Measurements from ENCODE around the gene GPC6. TPM values are rescaled to one million over a fixed set of nuclear protein-coding genes. Genes with fewer than 3 reads are reported as not detected.

GPC6 gene
- total RNA-seq, 1 donor from 2014 or later = 63.0 TPM

DNA sequence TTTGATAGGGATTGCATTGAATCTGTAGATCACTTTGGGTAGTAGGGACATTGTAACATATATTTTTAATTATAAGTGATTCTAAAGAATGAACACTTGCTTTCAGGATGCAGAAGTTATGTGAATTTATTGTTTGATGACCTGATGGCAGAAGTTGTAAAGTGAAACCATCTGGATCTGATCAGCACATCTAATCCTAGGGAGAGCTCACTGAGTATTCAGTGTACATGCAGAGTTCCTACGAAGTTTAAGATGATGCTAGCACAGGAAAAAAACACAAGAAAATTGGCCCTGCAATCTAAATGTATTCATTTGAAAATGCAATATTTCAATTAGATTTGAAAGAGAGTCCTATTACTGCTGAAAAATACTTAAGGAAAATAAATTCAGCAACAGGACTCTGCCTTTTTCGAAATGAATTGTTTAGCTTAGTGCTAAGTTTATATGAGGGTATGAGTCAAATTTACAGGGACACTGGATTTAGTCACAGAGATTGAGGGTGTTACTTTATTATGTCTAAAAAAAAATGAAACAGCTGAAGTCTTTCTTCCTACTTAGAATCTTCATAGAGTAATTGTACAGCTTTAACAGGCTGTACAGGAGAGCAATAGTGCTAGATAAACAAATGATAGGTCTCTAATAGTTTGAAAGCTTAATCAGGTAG, 867.2 kb downstream of the GPC6 start:
- H3K4me3 Mint-ChIP-seq (ENCODE audit: unreplicated experiment) = no peak overlapping the region

DNA sequence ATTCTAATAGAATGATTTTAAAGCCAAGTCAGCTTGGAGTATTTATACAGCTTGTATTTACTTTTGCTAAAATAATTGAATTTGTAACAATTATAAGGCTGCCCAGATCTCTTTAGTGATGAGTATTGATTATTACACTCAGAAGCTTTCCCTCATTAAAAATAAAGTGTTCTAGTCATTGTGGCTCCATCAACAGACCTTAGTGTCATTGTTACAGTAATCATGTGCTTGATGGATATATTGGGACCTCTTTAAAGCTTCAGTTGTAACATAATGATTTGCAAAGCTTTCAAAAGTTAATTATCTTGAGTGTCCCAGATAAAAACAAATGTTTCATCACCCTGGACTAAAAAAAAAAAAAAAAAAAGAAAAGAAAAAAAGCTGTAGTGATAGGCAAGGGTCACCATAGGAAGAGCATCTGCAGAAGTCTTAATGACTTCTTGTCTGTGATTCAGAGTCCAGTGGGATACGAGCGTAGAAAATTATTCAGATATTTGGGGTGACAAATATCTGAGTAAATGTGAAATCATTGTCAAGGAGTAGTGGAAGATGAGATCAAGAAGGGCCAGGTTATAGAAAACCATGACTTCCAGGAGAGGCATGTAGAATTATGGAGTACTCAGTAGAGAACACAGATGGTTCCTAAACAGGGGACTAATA, 883.2 kb downstream of the GPC6 start:
- DNase-seq (ENCODE audit: low read depth) (no peak), FAIRE-seq (no peak)
- H3K4me1 ChIP-seq (ENCODE audit: insufficient read depth, low read length) = peaks cover 15% of the 10 kb centered on the region
- H3K4me3 Mint-ChIP-seq (ENCODE audit: unreplicated experiment) = no peak overlapping the region
- no peaks in the 10 kb centered on the region for H3K27me3 ChIP-seq (ENCODE audit: insufficient read depth, low read length)
- H3K9me3 Mint-ChIP-seq (ENCODE audit: unreplicated experiment) = peaks cover 3% of the 10 kb centered on the region
- H4K20me1 ChIP-seq (ENCODE audit: insufficient read depth, low read length) = no peaks in the 10 kb centered on the region
- H3K4me1 Mint-ChIP-seq (ENCODE audit: low read depth, unreplicated experiment) = peaks cover 18% of the 10 kb centered on the region
- peaks cover 3% of the 10 kb centered on the region for H3K36me3 Mint-ChIP-seq (ENCODE audit: low read depth, unreplicated experiment)
- no peak overlapping the region for H3K9ac ChIP-seq (ENCODE audit: low read length)
- no peaks in the 10 kb centered on the region for H3K36me3 ChIP-seq (ENCODE audit: insufficient read depth, low read length)
- no peak overlapping the region for H3K4me3 ChIP-seq (ENCODE audit: insufficient read depth, low read depth, low read length)
- no peaks in the 10 kb centered on the region for H3K9me3 ChIP-seq (ENCODE audit: insufficient read depth, low read depth, low read length)
- no peak for TF ChIP-seq EZH2 (IDR thresholded peaks at IDR 0.05; ENCODE audit: insufficient read depth, low read length)
- TF ChIP-seq, protein P1, sequence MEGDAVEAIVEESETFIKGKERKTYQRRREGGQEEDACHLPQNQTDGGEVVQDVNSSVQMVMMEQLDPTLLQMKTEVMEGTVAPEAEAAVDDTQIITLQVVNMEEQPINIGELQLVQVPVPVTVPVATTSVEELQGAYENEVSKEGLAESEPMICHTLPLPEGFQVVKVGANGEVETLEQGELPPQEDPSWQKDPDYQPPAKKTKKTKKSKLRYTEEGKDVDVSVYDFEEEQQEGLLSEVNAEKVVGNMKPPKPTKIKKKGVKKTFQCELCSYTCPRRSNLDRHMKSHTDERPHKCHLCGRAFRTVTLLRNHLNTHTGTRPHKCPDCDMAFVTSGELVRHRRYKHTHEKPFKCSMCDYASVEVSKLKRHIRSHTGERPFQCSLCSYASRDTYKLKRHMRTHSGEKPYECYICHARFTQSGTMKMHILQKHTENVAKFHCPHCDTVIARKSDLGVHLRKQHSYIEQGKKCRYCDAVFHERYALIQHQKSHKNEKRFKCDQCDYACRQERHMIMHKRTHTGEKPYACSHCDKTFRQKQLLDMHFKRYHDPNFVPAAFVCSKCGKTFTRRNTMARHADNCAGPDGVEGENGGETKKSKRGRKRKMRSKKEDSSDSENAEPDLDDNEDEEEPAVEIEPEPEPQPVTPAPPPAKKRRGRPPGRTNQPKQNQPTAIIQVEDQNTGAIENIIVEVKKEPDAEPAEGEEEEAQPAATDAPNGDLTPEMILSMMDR (IDR thresholded peaks at IDR 0.05; ENCODE audit: insufficient read depth, low read depth, low read length) = no peak
- H3K27ac ChIP-seq (ENCODE audit: low read depth, low read length) = no peak overlapping the region
- H3K79me2 ChIP-seq (ENCODE audit: insufficient read depth, low read length) = no peaks in the 10 kb centered on the region
- no peaks in the 10 kb centered on the region for H3K27me3 Mint-ChIP-seq (ENCODE audit: low read depth, unreplicated experiment)
- H3K4me2 ChIP-seq (ENCODE audit: low read length) = peak overlapping the region; percentile 1
- no peak overlapping the region for H2AFZ ChIP-seq (ENCODE audit: low read depth, low read length)
- no peak overlapping the region for H3K27ac Mint-ChIP-seq (ENCODE audit: unreplicated experiment)

More for the DNA sequence above, 867.2 kb downstream of the GPC6 start:
- Mint-ChIP-seq H3K36me3 (ENCODE audit: low read depth, unreplicated experiment) (peaks cover 4% of the 10 kb centered on the region), H3K27me3 (ENCODE audit: low read depth, unreplicated experiment) (no peaks in the 10 kb centered on the region), H3K27ac (ENCODE audit: unreplicated experiment) (no peak overlapping the region), H3K4me1 (ENCODE audit: low read depth, unreplicated experiment) (peaks cover 3% of the 10 kb centered on the region), H3K9me3 (ENCODE audit: unreplicated experiment) (peaks cover 5% of the 10 kb centered on the region)
- no peak overlapping the region for H3K27ac ChIP-seq (ENCODE audit: low read depth, low read length)
- H3K4me1 ChIP-seq (ENCODE audit: insufficient read depth, low read length) = no peaks in the 10 kb centered on the region
- H3K9me3 ChIP-seq (ENCODE audit: insufficient read depth, low read depth, low read length) = no peaks in the 10 kb centered on the region
- FAIRE-seq = no peak
- no peak for DNase-seq (ENCODE audit: low read depth)
- H4K20me1 ChIP-seq (ENCODE audit: insufficient read depth, low read length) = no peaks in the 10 kb centered on the region
- H2AFZ ChIP-seq (ENCODE audit: low read depth, low read length) = no peak overlapping the region
- no peak overlapping the region for H3K9ac ChIP-seq (ENCODE audit: low read length)
- no peaks in the 10 kb centered on the region for H3K79me2 ChIP-seq (ENCODE audit: insufficient read depth, low read length)
- H3K27me3 ChIP-seq (ENCODE audit: insufficient read depth, low read length) = no peaks in the 10 kb centered on the region
- H3K4me2 ChIP-seq (ENCODE audit: low read length) = no peak overlapping the region
- H3K36me3 ChIP-seq (ENCODE audit: insufficient read depth, low read length) = no peaks in the 10 kb centered on the region
- no peak for TF ChIP-seq EZH2 (IDR thresholded peaks at IDR 0.05; ENCODE audit: insufficient read depth, low read length)
- TF ChIP-seq, protein P1 (IDR thresholded peaks at IDR 0.05; ENCODE audit: insufficient read depth, low read depth, low read length) = no peak
- H3K4me3 ChIP-seq (ENCODE audit: insufficient read depth, low read depth, low read length) = no peak overlapping the region

DNA sequence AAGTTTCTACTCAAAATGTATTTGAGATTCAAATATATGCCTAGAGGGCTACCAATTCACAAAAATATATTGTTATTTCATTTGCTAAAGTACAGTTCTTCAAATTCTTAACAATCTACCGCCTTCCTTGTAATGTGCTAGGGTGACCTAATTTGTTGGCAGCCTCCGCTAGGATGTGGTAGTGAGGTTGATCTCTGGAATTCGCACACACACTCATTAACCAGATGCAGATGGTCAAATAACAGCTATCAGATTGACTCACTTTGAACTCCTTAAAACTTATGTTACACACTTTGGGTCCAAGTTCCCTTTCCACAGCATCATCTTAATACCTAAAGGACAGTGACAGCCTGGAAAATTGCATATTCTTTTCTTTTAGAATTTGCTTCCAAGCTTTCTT, 885.6 kb downstream of the GPC6 start:
- no peaks in the 10 kb centered on the region for H3K9me3 Mint-ChIP-seq (ENCODE audit: unreplicated experiment)
- no peaks in the 10 kb centered on the region for H3K27me3 Mint-ChIP-seq (ENCODE audit: low read depth, unreplicated experiment)
- H3K4me1 Mint-ChIP-seq (ENCODE audit: low read depth, unreplicated experiment) = peaks cover 18% of the 10 kb centered on the region
- TF ChIP-seq EZH2 (IDR thresholded peaks at IDR 0.05; ENCODE audit: insufficient read depth, low read length) = no peak
- TF ChIP-seq, protein P1 (IDR thresholded peaks at IDR 0.05; ENCODE audit: insufficient read depth, low read depth, low read length) = no peak
- no peaks in the 10 kb centered on the region for H3K36me3 ChIP-seq (ENCODE audit: insufficient read depth, low read length)
- H3K4me3 ChIP-seq (ENCODE audit: insufficient read depth, low read depth, low read length) = no peak overlapping the region
- H4K20me1 ChIP-seq (ENCODE audit: insufficient read depth, low read length) = no peaks in the 10 kb centered on the region
- H3K4me3 Mint-ChIP-seq (ENCODE audit: unreplicated experiment) = no peak overlapping the region
- H3K27ac ChIP-seq (ENCODE audit: low read depth, low read length) = peak overlapping the region; percentile 25
- H2AFZ ChIP-seq (ENCODE audit: low read depth, low read length) = no peak overlapping the region
- DNase-seq (ENCODE audit: low read depth) = peak; percentile 98
- no peak overlapping the region for H3K27ac Mint-ChIP-seq (ENCODE audit: unreplicated experiment)
- H3K27me3 ChIP-seq (ENCODE audit: insufficient read depth, low read length) = no peaks in the 10 kb centered on the region
- H3K36me3 Mint-ChIP-seq (ENCODE audit: low read depth, unreplicated experiment) = peaks cover 3% of the 10 kb centered on the region
- no peak overlapping the region for H3K9ac ChIP-seq (ENCODE audit: low read length)
- no peaks in the 10 kb centered on the region for H3K79me2 ChIP-seq (ENCODE audit: insufficient read depth, low read length)
- no peaks in the 10 kb centered on the region for H3K9me3 ChIP-seq (ENCODE audit: insufficient read depth, low read depth, low read length)
- peak overlapping the region; percentile 43 for H3K4me2 ChIP-seq (ENCODE audit: low read length)
- peaks cover 15% of the 10 kb centered on the region for H3K4me1 ChIP-seq (ENCODE audit: insufficient read depth, low read length)
- FAIRE-seq = peak; percentile 100

Data from astrocyte (in vitro differentiated cells and primary cell).